Right cardiac atrium (tissue), 5 donors: ENCODE data around the gene ARID3A. TPM values are rescaled to one million over a fixed set of nuclear protein-coding genes. Genes with fewer than 3 reads are reported as not detected.

Experiments
- ATAC-seq, 2 donors: fragments of 200-7000 bp; cut with Tn5 transposase; one replicate each; pipeline versions ENCODE4 v1.8.0 to v1.9.1; 2020; ENCODE audit warnings: moderate library complexity in 2 of 2, mild to moderate bottlenecking in 1 of 2
- DNase-seq, 3 donors: peaks; one replicate each; pipeline ENCODE4 v3.0.0-alpha.2; 2020
- H3K27ac ChIP-seq: one replicate; pipeline ENCODE4 v1.5.1; 2013; ENCODE audit warnings: mild to moderate bottlenecking, low read length, control low read depth, moderate library complexity
- H3K27me3 ChIP-seq: one replicate; pipeline ENCODE4 v1.6.1; 2013; ENCODE audit not compliant: control insufficient read depth, insufficient read depth
- H3K4me1 ChIP-seq: one replicate; pipeline ENCODE4 v1.6.1; 2013; ENCODE audit warnings: low read length; ENCODE audit not compliant: control insufficient read depth, insufficient read depth
- H3K4me3 ChIP-seq: one replicate; pipeline ENCODE4 v1.5.1; 2013; ENCODE audit warnings: low read length, control low read depth
- H3K9me3 ChIP-seq: one replicate; pipeline ENCODE4 v1.6.1; 2013; ENCODE audit warnings: low read length; ENCODE audit not compliant: control insufficient read depth
- WGBS: extraction: QIAGEN DNeasy Blood & Tissue Kit; methylation state at CpG from one replicate; pipeline ENCODE4 v1.1.7; 2013; 5-methylcytosine and 5-hydroxymethylcytosine counted together
- intact Hi-C, 4 donors: fragments of 100-400 bp; cut with DNase I; formaldehyde crosslinking; loops; one replicate each; pipeline versions ENCODE4 v1.11.0 to v1.14.0; 2022 to 2023
- polyA plus RNA-seq: library from polyadenylated mRNA; stranded (reverse); fragments of 200-250 nt; gene quantifications from one replicate; pipeline ENCODE4 v1.2.3, GENCODE V29; 2013
- total RNA-seq, 4 donors: library from RNA; stranded (reverse); fragmentation: NEBNext Ultra II Directional; extraction: Animal tissue kit (Norgen Biotek cat#: 25700); gene quantifications; one replicate each; pipeline ENCODE4 v1.2.1, GENCODE V29; 2021
- donor health status: healthy with polysubstance abuse.
- donor health status: DM: no; HTN: yes; CAD: no.
- donor health status: DM: no; HTN: no; CAD: no.
- donor health status: DM: no; HTN: yes; CAD: no; lungs with severe emphysema.
- donor health status: DM: yes; HTN: yes; CAD: no.

The ARID3A gene
- total and polyA plus RNA-seq, 5 donors = 3.3 to 6.2 (median 5.1) TPM

DNA sequence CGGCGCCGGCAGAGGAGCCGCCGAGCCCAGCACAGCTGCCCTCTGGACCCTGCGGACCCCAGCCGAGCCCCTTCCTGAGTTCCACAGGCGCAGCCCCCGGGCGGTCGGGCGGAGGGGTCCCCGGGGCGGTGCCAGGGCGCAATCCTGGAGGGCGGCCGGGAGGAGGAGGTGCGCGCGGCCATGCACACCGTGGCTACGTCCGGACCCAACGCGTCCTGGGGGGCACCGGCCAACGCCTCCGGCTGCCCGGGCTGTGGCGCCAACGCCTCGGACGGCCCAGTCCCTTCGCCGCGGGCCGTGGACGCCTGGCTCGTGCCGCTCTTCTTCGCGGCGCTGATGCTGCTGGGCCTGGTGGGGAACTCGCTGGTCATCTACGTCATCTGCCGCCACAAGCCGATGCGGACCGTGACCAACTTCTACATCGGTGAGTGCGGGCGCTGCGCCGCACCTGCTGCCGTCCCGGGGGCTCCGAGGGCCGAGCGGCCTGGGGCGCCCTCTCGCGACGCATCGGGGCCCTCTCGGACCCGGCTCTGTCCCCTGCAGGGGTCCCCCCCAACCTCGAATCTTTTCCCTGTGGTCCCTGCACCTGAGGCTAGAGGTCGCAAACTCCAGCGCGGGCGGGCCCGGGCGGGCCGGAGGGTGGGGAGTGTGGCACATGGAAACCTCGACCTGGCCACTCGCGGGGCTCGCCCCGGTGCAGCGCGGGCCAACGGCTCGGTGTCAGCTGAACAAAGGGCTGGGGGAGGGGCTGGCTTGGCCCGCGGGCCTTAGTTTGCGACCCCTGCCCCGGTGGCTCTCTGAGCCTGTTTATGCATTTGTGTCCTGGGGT is 8.3 kb upstream of the ARID3A start, which contains the start of gene KISS1R:
Gene KISS1R, plus strand, starts transcription at position 11 of the 829 bp plus-strand sequence. Its CDS starts 170 bp downstream, at position 181.
- Histone ChIP-seq H3K4me3 (peak within 1 kb of the TSS; percentile 20), H3K27me3 (no peaks in the 10 kb centered on the region), H3K9me3 (no peaks in the 10 kb centered on the region), H3K4me1 (peaks cover 2% of the 10 kb centered on the region), H3K27ac (no peak within 1 kb of the TSS)
- ATAC-seq (no peak), DNase-seq (peak in 1 of 3 donors; percentile 57)
- intact Hi-C loops = loop anchor here in 3 of 4 donors (5.0 to 10.0 kb wide), 2 partner anchors 53 to 60 kb away; partner anchors contain the start of gene CFD (in 1 of the 3)
- WGBS = under 1% methylated on average over 87 of the region's 87 CpGs

DNA sequence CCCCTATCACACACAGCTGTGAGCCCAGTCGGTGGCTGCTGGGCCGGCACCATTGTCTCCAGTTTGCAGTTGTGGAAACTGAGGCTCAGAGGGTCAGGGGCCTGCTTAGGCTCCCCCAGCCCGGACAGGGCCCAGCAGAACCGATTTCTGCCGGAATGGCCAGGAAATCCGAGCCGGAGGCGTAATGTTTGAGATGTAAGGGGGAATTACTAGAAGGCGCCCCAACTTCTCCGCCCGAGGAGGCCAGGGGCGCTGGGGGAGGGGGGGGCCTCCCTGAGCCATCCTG is 7.7 kb upstream of the ARID3A start:
- ATAC-seq (no peak), DNase-seq (no peak)
- no peak overlapping the region for H3K27ac ChIP-seq
- no peaks in the 10 kb centered on the region for H3K27me3 ChIP-seq
- peaks cover 2% of the 10 kb centered on the region for H3K4me1 ChIP-seq
- 5% methylated on average over 12 of the region's 12 CpGs for WGBS
- H3K9me3 ChIP-seq = no peaks in the 10 kb centered on the region
- intact Hi-C loops = loop anchor here in 3 of 4 donors (5.0 to 10.0 kb wide), 2 partner anchors 53 to 61 kb away; partner anchors contain the start of gene CFD (in 1 of the 3)
- no peak overlapping the region for H3K4me3 ChIP-seq

DNA sequence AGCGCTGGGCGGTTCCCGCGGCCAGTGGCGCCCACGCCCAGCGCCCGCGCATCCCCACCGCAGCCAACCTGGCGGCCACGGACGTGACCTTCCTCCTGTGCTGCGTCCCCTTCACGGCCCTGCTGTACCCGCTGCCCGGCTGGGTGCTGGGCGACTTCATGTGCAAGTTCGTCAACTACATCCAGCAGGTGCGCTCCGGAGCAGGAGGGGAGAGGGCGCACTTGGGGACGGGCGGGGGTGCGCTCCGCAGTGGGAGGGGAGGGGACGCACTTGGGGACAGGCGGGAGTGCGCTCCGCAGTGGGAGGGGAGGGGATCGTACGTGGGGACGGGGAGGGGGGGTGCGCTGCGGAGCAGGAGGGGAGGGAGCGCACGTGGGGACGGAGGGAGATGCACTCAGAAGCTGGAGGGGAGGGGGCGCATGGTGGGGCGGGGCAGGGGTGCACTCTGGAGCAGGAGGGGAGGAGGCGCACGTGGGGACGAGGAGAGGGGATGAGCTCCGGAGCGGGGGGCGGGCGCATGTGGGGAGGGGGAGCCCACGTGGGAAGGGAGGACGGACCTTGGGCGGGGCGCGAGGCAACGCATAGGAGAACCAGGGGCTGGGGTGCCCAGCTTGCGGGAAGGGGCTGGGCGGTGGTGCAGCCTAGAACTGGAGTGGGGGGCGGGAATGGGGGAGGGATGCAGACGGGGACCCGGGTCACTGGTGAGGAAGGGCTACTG is 7.2 kb upstream of the ARID3A start:
- intact Hi-C loops = loop anchor here in 3 of 4 donors (5.0 to 10.0 kb wide), 2 partner anchors 54 to 61 kb away; partner anchors contain the start of gene CFD (in 1 of the 3)
- no peak for DNase-seq
- H3K4me3 ChIP-seq = no peak overlapping the region
- peaks cover under 1% of the 10 kb centered on the region for H3K4me1 ChIP-seq
- H3K9me3 ChIP-seq = no peaks in the 10 kb centered on the region
- no peaks in the 10 kb centered on the region for H3K27me3 ChIP-seq
- H3K27ac ChIP-seq = no peak overlapping the region
- WGBS = 3% methylated on average over 58 of the region's 58 CpGs
- ATAC-seq = no peak

DNA sequence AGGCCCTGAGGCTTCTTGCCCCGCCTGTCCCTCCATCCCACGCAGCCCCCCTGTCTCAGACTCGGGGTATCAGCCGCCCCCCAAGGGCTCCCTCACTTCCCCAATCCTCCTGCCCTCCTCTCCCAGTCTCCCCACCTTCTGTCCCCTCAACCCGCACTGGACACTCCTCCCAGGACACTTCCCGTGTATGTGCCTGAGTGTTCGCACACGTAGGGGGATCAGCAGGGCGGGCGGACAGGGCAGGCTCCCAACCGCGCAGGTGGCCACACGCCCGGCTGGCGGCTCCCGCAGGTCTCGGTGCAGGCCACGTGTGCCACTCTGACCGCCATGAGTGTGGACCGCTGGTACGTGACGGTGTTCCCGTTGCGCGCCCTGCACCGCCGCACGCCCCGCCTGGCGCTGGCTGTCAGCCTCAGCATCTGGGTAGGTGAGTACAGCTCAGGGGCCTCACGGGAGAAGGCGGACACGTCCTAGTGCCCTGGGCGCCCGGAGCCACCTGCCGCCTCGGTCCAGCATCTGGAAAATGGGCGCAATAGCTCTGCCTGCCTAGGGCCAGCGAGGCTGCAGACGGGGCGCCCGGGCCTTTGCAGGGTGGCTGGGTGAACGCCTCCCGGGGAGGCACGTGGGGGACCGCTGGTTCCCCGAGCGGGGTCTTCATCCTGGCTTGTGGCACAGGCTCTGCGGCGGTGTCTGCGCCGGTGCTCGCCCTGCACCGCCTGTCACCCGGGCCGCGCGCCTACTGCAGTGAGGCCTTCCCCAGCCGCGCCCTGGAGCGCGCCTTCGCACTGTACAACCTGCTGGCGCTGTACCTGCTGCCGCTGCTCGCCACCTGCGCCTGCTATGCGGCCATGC is 6.4 kb upstream of the ARID3A start:
- ATAC-seq (no peak), DNase-seq (no peak)
- no peak overlapping the region for H3K27ac ChIP-seq
- H3K9me3 ChIP-seq = no peaks in the 10 kb centered on the region
- 3% methylated on average over 68 of the region's 68 CpGs for WGBS
- H3K4me1 ChIP-seq = no peaks in the 10 kb centered on the region
- no peaks in the 10 kb centered on the region for H3K27me3 ChIP-seq
- intact Hi-C loops = loop anchor here (2.0 to 10.0 kb wide), 6 partner anchors 55 to 155 kb away; partner anchors contain the start of gene CFD (in 2 of the 4)
- no peak overlapping the region for H3K4me3 ChIP-seq

DNA sequence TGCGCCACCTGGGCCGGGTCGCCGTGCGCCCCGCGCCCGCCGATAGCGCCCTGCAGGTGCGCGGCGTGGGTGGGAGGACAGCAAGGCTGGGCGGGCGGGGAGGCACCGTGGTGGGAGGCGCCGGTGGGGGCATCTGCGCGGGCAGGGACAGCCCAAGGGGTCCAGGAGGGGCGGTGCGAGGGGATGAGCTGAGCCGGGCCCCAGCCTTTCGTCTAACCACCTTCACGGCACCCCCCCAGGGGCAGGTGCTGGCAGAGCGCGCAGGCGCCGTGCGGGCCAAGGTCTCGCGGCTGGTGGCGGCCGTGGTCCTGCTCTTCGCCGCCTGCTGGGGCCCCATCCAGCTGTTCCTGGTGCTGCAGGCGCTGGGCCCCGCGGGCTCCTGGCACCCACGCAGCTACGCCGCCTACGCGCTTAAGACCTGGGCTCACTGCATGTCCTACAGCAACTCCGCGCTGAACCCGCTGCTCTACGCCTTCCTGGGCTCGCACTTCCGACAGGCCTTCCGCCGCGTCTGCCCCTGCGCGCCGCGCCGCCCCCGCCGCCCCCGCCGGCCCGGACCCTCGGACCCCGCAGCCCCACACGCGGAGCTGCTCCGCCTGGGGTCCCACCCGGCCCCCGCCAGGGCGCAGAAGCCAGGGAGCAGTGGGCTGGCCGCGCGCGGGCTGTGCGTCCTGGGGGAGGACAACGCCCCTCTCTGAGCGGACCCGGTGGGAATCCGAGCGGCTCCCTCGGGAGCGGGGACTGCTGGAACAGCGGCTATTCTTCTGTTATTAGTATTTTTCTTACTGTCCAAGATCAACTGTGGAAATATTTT is 5.6 kb upstream of the ARID3A start:
- Histone ChIP-seq H3K9me3 (no peaks in the 10 kb centered on the region), H3K4me3 (peak overlapping the region; percentile 22), H3K4me1 (no peaks in the 10 kb centered on the region), H3K27me3 (no peaks in the 10 kb centered on the region), H3K27ac (no peak overlapping the region)
- intact Hi-C loops = loop anchor here (2.0 to 10.0 kb wide), 5 partner anchors 63 to 155 kb away; partner anchors contain the start of gene CFD (in 1 of the 4)
- 2% methylated on average over 84 of the region's 84 CpGs for WGBS
- DNase-seq (peak in 1 of 3 donors; percentile 70), ATAC-seq (no peak)

DNA sequence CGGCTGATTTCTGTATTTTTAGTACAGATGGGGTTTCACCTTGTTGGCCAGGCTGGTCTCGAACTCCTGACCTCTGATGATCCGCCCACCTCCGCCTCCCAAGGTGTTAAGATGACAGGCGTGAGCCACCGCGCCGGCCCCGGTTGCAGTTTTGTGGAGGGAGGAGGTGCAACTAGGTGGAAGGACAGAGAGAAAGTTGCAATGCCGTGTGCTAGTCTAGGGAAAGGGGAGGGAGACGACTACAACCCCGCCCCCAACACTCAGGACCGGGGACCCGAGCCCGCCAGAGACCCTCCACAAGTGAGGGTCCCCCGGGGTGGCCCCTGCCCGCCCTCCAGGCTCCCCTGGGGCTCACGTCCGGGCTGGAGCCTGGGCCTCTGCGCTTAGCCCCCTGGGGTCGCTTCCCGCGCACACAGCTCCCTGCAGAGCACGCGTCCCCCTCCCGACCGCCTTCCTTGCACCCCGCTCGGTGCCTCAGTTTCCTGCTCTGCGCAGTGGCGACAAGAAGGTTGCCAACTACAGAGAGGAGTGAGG is 1.2 kb upstream of the ARID3A start:
- intact Hi-C loops = loop anchor here in 3 of 4 donors (2.0 to 10.0 kb wide), 4 partner anchors 58 to 160 kb away; partner anchors contain the start of gene CFD (in 1 of the 3)
- no peaks in the 10 kb centered on the region for H3K9me3 ChIP-seq
- ATAC-seq (no peak), DNase-seq (no peak)
- H3K27me3 ChIP-seq = no peaks in the 10 kb centered on the region
- H3K4me3 ChIP-seq = peak overlapping the region; percentile 97
- no peaks in the 10 kb centered on the region for H3K4me1 ChIP-seq
- 12% methylated on average over 31 of the region's 31 CpGs for WGBS
- no peak overlapping the region for H3K27ac ChIP-seq

DNA sequence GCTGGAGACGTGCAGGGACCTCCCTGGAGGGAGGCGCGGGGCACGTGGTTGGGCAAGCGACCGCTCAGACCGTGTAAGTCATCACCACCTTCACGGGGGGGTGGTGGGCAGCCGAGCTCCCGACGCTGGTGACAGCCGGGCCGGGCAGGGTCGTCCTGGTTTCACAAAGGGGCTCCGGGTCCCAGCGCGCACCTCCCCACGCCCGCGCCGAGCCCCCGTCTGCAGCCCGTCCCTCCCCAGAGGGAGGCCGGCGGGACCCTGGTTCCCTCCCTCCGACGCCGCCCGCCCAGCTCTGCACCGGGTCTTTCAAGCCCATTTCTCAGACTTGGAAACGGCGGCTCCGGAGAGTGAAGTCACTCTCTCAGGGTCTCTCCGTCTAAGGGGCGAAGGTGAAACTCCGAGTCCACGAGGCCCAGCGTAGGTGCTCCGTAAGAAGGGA is 729 bp upstream of the ARID3A start:
- under 1% methylated on average over 39 of the region's 39 CpGs for WGBS
- no peaks in the 10 kb centered on the region for H3K4me1 ChIP-seq
- H3K4me3 ChIP-seq = peak overlapping the region; percentile 97
- intact Hi-C loops = loop anchor here in 2 of 4 donors (2.0 to 10.0 kb wide), 2 partner anchors 58 to 160 kb away; no protein-coding TSS in a partner anchor
- DNase-seq (peak; percentile 62 to 78 (median 74)), ATAC-seq (peak; percentile 58 to 73)
- no peaks in the 10 kb centered on the region for H3K27me3 ChIP-seq
- no peaks in the 10 kb centered on the region for H3K9me3 ChIP-seq
- H3K27ac ChIP-seq = no peak overlapping the region

DNA sequence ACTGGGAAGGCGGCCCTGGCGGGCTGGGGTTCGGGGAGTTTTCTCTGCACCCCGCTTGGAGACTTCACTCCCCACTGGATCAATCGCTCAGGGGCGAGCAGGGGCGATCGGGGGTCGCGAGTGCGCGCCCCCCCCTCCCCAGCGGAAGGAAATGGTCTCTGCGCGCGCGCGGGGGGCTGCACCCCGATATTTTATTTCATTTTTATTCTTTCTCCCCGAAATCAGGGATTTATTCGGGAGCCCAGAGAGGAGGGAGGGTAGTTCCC is 421 bp downstream of the ARID3A start:
- no peaks in the 10 kb centered on the region for H3K4me1 ChIP-seq
- no peak overlapping the region for H3K27ac ChIP-seq
- intact Hi-C loops = loop anchor here in 1 of 4 donors (10.0 kb wide), 1 partner anchor 161 kb away; no protein-coding TSS in a partner anchor
- peak overlapping the region; percentile 97 for H3K4me3 ChIP-seq
- no peaks in the 10 kb centered on the region for H3K9me3 ChIP-seq
- WGBS = under 1% methylated on average over 21 of the region's 21 CpGs
- DNase-seq (no peak), ATAC-seq (no peak)
- no peaks in the 10 kb centered on the region for H3K27me3 ChIP-seq

DNA sequence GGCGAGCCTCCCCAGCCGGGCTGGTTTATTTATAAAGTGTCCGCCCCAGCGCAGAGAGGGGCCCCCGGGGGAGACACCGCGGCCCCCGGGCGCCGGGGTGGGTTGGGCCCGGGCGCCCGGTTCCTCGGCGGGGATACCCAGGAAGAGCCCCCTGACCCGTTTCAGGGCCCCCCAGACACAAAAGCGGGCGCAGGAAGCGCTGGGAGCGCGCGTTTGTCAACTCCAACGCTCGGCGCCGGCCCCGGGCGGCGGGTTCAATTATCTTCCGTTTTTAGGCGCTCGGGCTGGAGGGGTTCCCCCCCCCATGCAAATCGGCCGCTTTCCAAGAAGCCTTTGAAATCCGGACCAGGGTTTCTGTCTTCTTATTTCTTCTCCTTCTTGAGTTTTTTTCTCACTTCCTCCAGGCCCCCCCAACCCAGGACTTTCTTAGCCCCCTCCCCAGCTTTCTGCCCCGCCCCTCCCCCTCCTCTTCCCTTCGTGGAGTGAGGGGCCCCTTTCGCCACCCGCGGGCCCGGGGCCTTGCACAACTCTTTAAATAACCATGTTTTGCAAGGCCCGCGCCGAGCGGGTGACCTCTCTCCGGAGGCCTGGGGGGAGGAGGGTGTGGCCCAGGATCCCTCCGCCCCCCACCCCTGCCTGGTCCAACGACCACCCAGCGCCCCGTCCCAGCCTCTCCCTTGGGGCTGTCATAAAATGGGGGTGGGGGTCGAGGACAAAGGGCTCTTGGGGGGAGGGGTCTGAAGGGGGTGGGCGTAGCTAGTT is 935 bp downstream of the ARID3A start:
- no peak overlapping the region for H3K27ac ChIP-seq
- intact Hi-C loops = loop anchor here in 1 of 4 donors (10.0 kb wide), 1 partner anchor 162 kb away; no protein-coding TSS in a partner anchor
- H3K4me3 ChIP-seq = peak overlapping the region; percentile 97
- WGBS = 1% methylated on average over 52 of the region's 52 CpGs
- no peaks in the 10 kb centered on the region for H3K27me3 ChIP-seq
- DNase-seq (peak; percentile 79 to 89 (median 86)), ATAC-seq (peak; percentile 20 to 22)
- no peaks in the 10 kb centered on the region for H3K4me1 ChIP-seq
- H3K9me3 ChIP-seq = no peaks in the 10 kb centered on the region
